ENCODE measurements around the gene FCGR3A. TPM values are rescaled to one million over a fixed set of nuclear protein-coding genes. Genes with fewer than 3 reads are reported as not detected.
"Not testable (repeated sequence)": the region's sequence is repeated elsewhere in the genome, so short reads cannot be mapped to it uniquely, and the experiment has no call there.

The FCGR3A gene
- total and polyA plus RNA-seq, 2 experiments from 2014 or later, result not detected

GRCh38 chr1:161530158-161530557, 19.5 kb downstream of the FCGR3A start:
- H3K4me1 ChIP-seq (ENCODE audit: insufficient read depth), result peaks cover 12% of the 10 kb centered on the region; the same call in 1 of the 2 replicates
- H4K20me1 ChIP-seq (replicated peaks; ENCODE audit: insufficient read depth); H3K9me2 ChIP-seq (ENCODE audit: insufficient read depth); H3K36me3 ChIP-seq (ENCODE audit: insufficient read depth); H2AFZ ChIP-seq; H3K79me2 ChIP-seq (replicated peaks; ENCODE audit: insufficient read depth); H3F3A ChIP-seq (replicated peaks; ENCODE audit: low read depth); H3K36me3 Mint-ChIP-seq (ENCODE audit: low read depth); H3K27ac ChIP-seq (ENCODE audit: low read depth): not testable (repeated sequence)
- Mint-ChIP-seq H3K4me3 (peak overlapping the region; percentile 88), H3K27me3 (ENCODE audit: insufficient read depth, low read depth, poor library complexity) (peaks cover 39% of the 10 kb centered on the region), H3K4me1 (peaks cover 14% of the 10 kb centered on the region), H3K9me3 (peaks cover 11% of the 10 kb centered on the region; the same call in 2 of the 3 replicates), H3K27ac (peak overlapping the region; percentile 89)
- peak; percentile 28; the same call in 1 of the 2 replicates for TF ChIP-seq CREB1 (CRISPR knock-in tag; IDR thresholded peaks at IDR 0.05; ENCODE audit: low read depth)
- peak; percentile 57 for ATAC-seq
- peak overlapping the region; percentile 81 for H3K4me2 ChIP-seq
- peak; percentile 58 for DNase-seq (ENCODE audit: low spot score)
- peaks cover 36% of the 10 kb centered on the region for H3K27me3 ChIP-seq (ENCODE audit: insufficient read depth)
- H3K4me3 ChIP-seq, result peak overlapping the region; percentile 61

GRCh38 chr1:161529463-161530104, 20.0 kb downstream of the FCGR3A start:
- not testable (repeated sequence) for H3K36me3 Mint-ChIP-seq (ENCODE audit: low read depth); H4K20me1 ChIP-seq (replicated peaks; ENCODE audit: insufficient read depth); H3K36me3 ChIP-seq (ENCODE audit: insufficient read depth); H3K27ac Mint-ChIP-seq; H3K79me2 ChIP-seq (replicated peaks; ENCODE audit: insufficient read depth); H3F3A ChIP-seq (replicated peaks; ENCODE audit: low read depth); H3K9me2 ChIP-seq (ENCODE audit: insufficient read depth); H3K27ac ChIP-seq (ENCODE audit: low read depth); H2AFZ ChIP-seq
- Histone ChIP-seq H3K4me1 (ENCODE audit: insufficient read depth) (peaks cover 12% of the 10 kb centered on the region; the same call in 1 of the 2 replicates), H3K27me3 (ENCODE audit: insufficient read depth) (peaks cover 41% of the 10 kb centered on the region), H3K4me3 (peak overlapping the region; percentile 61), H3K4me2 (peak overlapping the region; percentile 81)
- peaks cover 11% of the 10 kb centered on the region; the same call in 2 of the 3 replicates for H3K9me3 Mint-ChIP-seq
- H3K4me1 Mint-ChIP-seq, result peaks cover 14% of the 10 kb centered on the region
- peak; percentile 59 for DNase-seq (ENCODE audit: low spot score)
- peaks cover 43% of the 10 kb centered on the region for H3K27me3 Mint-ChIP-seq (ENCODE audit: insufficient read depth, low read depth, poor library complexity)
- peak; percentile 2 for ATAC-seq
- H3K4me3 Mint-ChIP-seq, result peak overlapping the region; percentile 88

GRCh38 chr1:161528550-161528949, 21.1 kb downstream of the FCGR3A start:
- H4K20me1 ChIP-seq (replicated peaks; ENCODE audit: insufficient read depth); H3K36me3 Mint-ChIP-seq (ENCODE audit: low read depth); H3K9me2 ChIP-seq (ENCODE audit: insufficient read depth); H3K79me2 ChIP-seq (replicated peaks; ENCODE audit: insufficient read depth); DNase-seq (ENCODE audit: low spot score); H3K4me3 Mint-ChIP-seq; H3K27ac ChIP-seq (ENCODE audit: low read depth); H2AFZ ChIP-seq; H3K4me2 ChIP-seq; H3K27ac Mint-ChIP-seq; ATAC-seq; H3F3A ChIP-seq (replicated peaks; ENCODE audit: low read depth); H3K36me3 ChIP-seq (ENCODE audit: insufficient read depth); H3K4me3 ChIP-seq: not testable (repeated sequence)
- peaks cover 14% of the 10 kb centered on the region for H3K4me1 Mint-ChIP-seq
- H3K9me3 Mint-ChIP-seq, result peaks cover 16% of the 10 kb centered on the region
- Histone ChIP-seq H3K27me3 (ENCODE audit: insufficient read depth) (peaks cover 47% of the 10 kb centered on the region), H3K4me1 (ENCODE audit: insufficient read depth) (peaks cover 12% of the 10 kb centered on the region; the same call in 1 of the 2 replicates)
- peaks cover 52% of the 10 kb centered on the region for H3K27me3 Mint-ChIP-seq (ENCODE audit: insufficient read depth, low read depth, poor library complexity)

GRCh38 chr1:161525918-161526317, 23.7 kb downstream of the FCGR3A start:
- H3K36me3 Mint-ChIP-seq (ENCODE audit: low read depth); H3K4me1 Mint-ChIP-seq; H3K4me3 ChIP-seq; H3K4me3 Mint-ChIP-seq; H3K4me2 ChIP-seq; H3K79me2 ChIP-seq (replicated peaks; ENCODE audit: insufficient read depth); H3K27ac ChIP-seq (ENCODE audit: low read depth); H2AFZ ChIP-seq; H4K20me1 ChIP-seq (replicated peaks; ENCODE audit: insufficient read depth); DNase-seq (ENCODE audit: low spot score); H3K4me1 ChIP-seq (ENCODE audit: insufficient read depth); H3F3A ChIP-seq (replicated peaks; ENCODE audit: low read depth); H3K9me2 ChIP-seq (ENCODE audit: insufficient read depth); H3K27ac Mint-ChIP-seq; H3K36me3 ChIP-seq (ENCODE audit: insufficient read depth); ATAC-seq: not testable (repeated sequence)
- Mint-ChIP-seq H3K27me3 (ENCODE audit: insufficient read depth, low read depth, poor library complexity) (peaks cover 42% of the 10 kb centered on the region), H3K9me3 (peaks cover 22% of the 10 kb centered on the region)
- peaks cover 42% of the 10 kb centered on the region for H3K27me3 ChIP-seq (ENCODE audit: insufficient read depth)

GRCh38 chr1:161525321-161525720, 24.3 kb downstream of the FCGR3A start:
- Histone ChIP-seq H3K4me3 (peak overlapping the region; percentile 81), H3K27me3 (ENCODE audit: insufficient read depth) (peaks cover 42% of the 10 kb centered on the region), H3K4me2 (peak overlapping the region; percentile 77; the same call in 1 of the 2 replicates)
- peaks cover 36% of the 10 kb centered on the region for H3K27me3 Mint-ChIP-seq (ENCODE audit: insufficient read depth, low read depth, poor library complexity)
- not testable (repeated sequence) for H3F3A ChIP-seq (replicated peaks; ENCODE audit: low read depth); H3K79me2 ChIP-seq (replicated peaks; ENCODE audit: insufficient read depth); H3K36me3 Mint-ChIP-seq (ENCODE audit: low read depth); H3K27ac ChIP-seq (ENCODE audit: low read depth); H3K4me1 ChIP-seq (ENCODE audit: insufficient read depth); H3K36me3 ChIP-seq (ENCODE audit: insufficient read depth); H4K20me1 ChIP-seq (replicated peaks; ENCODE audit: insufficient read depth); H3K4me1 Mint-ChIP-seq; H2AFZ ChIP-seq; H3K27ac Mint-ChIP-seq; ATAC-seq; H3K9me2 ChIP-seq (ENCODE audit: insufficient read depth); DNase-seq (ENCODE audit: low spot score)
- H3K4me3 Mint-ChIP-seq, result peak overlapping the region; percentile 84
- peaks cover 16% of the 10 kb centered on the region for H3K9me3 Mint-ChIP-seq

Data from GM23338 (cell line).